ENCODE measurements around the gene CHST10. TPM values are rescaled to one million over a fixed set of nuclear protein-coding genes. Genes with fewer than 3 reads are reported as not detected.

CHST10 gene
- total RNA-seq, 1 experiment from 2014 or later = not detected

DNA sequence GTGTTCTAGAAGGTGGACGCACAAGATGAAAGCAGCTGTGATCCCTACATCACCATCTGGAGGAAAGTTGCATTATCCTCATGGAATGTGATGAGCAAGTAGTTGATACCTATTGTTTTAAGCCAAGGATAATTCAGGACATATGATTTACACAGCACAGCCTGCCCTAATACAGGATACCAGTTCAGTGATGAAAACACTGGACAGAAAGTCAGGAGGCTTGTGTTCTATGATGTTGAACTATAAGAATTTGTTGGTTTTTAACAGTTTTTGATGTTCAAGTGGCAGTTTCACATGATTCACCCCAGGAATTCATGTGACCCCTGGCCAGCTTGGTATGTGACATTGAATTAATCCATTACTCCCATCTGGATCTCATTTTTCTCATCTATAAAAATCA lies 6.2 kb upstream of the CHST10 start:
- BruUV-seq (replicated peaks) = no TSS peak

DNA sequence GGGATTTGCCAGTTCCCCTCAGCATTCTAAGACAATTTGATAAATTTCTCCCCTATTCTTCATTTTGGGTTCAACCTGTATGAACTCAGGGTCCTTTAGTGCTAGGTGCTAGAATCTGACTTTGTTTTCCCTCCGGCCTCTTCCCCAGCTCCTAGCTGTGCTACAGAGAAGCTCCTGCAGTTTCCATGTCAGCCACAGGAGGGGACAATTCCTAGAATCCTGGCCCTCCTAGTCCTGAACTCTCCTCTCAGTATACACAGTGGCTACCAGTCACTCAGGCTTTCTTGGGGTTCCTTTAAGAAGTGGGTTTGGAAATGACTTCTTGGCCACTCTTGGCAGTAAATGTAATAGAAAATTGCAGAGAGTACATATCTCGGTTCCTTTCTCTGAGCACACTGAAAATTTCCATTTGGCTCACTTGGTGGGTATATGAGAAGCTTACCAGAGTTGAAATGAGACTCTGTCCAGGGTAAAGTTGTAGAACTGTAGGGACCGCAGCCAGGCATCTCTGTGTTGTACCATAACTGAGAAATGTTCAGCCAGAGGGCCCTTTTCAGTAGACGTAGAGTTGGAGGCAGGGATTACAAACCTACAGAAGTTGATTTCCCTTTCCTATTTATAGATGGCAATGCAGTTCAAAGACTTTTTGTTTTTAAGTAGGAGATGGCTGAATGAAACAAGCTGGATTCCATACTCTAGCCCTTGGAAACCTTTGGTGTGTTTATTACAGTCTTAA lies 5.0 kb upstream of the CHST10 start:
- Histone ChIP-seq H3K27ac (no peak overlapping the region), H3K79me2 (ENCODE audit: low read depth) (no peaks in the 10 kb centered on the region), H3K9me2 (ENCODE audit: insufficient read depth) (no peaks in the 10 kb centered on the region), H3K4me2 (no peak overlapping the region), H3K27me3 (ENCODE audit: insufficient read depth, low read depth) (peaks cover 52% of the 10 kb centered on the region; the same call in 1 of the 2 replicates), H3K36me3 (ENCODE audit: low read depth) (no peaks in the 10 kb centered on the region), H2AFZ (no peak overlapping the region), H3K9me3 (ENCODE audit: insufficient read depth, low read depth) (no peaks in the 10 kb centered on the region), H3K4me1 (replicated peaks; ENCODE audit: insufficient read depth) (no peaks in the 10 kb centered on the region), H4K20me1 (ENCODE audit: insufficient read depth) (no peaks in the 10 kb centered on the region), H3F3A (ENCODE audit: insufficient read depth, low read depth) (no peaks in the 10 kb centered on the region), H3K4me3 (no peak overlapping the region)
- TF ChIP-seq EZH2 (IDR thresholded peaks at IDR 0.05; ENCODE audit: low read depth) = no peak
- TF ChIP-seq, protein P1, sequence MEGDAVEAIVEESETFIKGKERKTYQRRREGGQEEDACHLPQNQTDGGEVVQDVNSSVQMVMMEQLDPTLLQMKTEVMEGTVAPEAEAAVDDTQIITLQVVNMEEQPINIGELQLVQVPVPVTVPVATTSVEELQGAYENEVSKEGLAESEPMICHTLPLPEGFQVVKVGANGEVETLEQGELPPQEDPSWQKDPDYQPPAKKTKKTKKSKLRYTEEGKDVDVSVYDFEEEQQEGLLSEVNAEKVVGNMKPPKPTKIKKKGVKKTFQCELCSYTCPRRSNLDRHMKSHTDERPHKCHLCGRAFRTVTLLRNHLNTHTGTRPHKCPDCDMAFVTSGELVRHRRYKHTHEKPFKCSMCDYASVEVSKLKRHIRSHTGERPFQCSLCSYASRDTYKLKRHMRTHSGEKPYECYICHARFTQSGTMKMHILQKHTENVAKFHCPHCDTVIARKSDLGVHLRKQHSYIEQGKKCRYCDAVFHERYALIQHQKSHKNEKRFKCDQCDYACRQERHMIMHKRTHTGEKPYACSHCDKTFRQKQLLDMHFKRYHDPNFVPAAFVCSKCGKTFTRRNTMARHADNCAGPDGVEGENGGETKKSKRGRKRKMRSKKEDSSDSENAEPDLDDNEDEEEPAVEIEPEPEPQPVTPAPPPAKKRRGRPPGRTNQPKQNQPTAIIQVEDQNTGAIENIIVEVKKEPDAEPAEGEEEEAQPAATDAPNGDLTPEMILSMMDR (conservative IDR thresholded peaks at IDR 0.05) = peak; percentile 63
- ChIA-PET POLR2A (ENCODE audit: unreplicated experiment) (interaction anchor here (0.6 kb wide), 1 partner anchor 38 kb away, joined by 3 read pairs; no protein-coding TSS in a partner anchor), CTCF (no interaction called here)
- intact Hi-C loops (cut with micrococcal nuclease; ENCODE audit: unreplicated experiment) = no loop called here
- no TSS peak for BruUV-seq (replicated peaks)
- no peak for DNase-seq

More for the DNA sequence above, 6.2 kb upstream of the CHST10 start:
- intact Hi-C loops (cut with micrococcal nuclease; ENCODE audit: unreplicated experiment) = no loop called here
- no peaks in the 10 kb centered on the region for H3K79me2 ChIP-seq (ENCODE audit: low read depth)
- ChIA-PET POLR2A (ENCODE audit: unreplicated experiment) (no interaction called here), CTCF (no interaction called here)
- no peak for TF ChIP-seq EZH2 (IDR thresholded peaks at IDR 0.05; ENCODE audit: low read depth)
- TF ChIP-seq, protein P1 (conservative IDR thresholded peaks at IDR 0.05) = no peak
- no peaks in the 10 kb centered on the region for H3K36me3 ChIP-seq (ENCODE audit: low read depth)
- no peaks in the 10 kb centered on the region for H3K4me1 ChIP-seq (replicated peaks; ENCODE audit: insufficient read depth)
- no peaks in the 10 kb centered on the region; the same call in 1 of the 2 replicates for H3K9me2 ChIP-seq (ENCODE audit: insufficient read depth)
- H3K4me3 ChIP-seq = no peak overlapping the region
- H3K27ac ChIP-seq = no peak overlapping the region
- no peak overlapping the region for H2AFZ ChIP-seq
- H3K9me3 ChIP-seq (ENCODE audit: insufficient read depth, low read depth) = no peaks in the 10 kb centered on the region
- H3F3A ChIP-seq (ENCODE audit: insufficient read depth, low read depth) = no peaks in the 10 kb centered on the region
- peaks cover 50% of the 10 kb centered on the region; the same call in 1 of the 2 replicates for H3K27me3 ChIP-seq (ENCODE audit: insufficient read depth, low read depth)
- H4K20me1 ChIP-seq (ENCODE audit: insufficient read depth) = no peaks in the 10 kb centered on the region
- no peak for DNase-seq
- H3K4me2 ChIP-seq = no peak overlapping the region

DNA sequence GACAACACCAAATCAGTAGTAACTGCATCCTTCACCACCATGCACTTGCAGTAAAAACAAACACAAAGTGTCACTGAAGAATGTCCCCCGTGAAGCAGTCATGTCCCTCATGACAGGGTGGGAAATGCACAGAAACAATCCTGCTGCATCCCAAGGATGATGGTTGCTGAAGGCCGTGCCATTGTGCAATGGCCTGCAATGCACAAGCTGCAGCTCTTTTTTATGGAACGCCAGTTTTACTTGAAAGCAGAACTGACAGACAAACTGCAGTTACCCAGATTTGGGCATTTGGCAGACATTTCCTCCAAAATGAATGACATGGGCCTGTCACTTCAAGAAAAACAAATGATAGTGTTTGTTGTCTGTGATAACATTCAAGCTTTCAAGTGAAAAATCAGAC lies 2.4 kb upstream of the CHST10 start:
- H3K79me2 ChIP-seq (ENCODE audit: low read depth) = no peaks in the 10 kb centered on the region
- H4K20me1 ChIP-seq (ENCODE audit: insufficient read depth) = no peaks in the 10 kb centered on the region
- no peaks in the 10 kb centered on the region for H3K9me3 ChIP-seq (ENCODE audit: insufficient read depth, low read depth)
- H3K4me1 ChIP-seq (replicated peaks; ENCODE audit: insufficient read depth) = no peaks in the 10 kb centered on the region
- TF ChIP-seq, protein P1 (conservative IDR thresholded peaks at IDR 0.05) = no peak
- TF ChIP-seq EZH2 (IDR thresholded peaks at IDR 0.05; ENCODE audit: low read depth) = no peak
- ChIA-PET POLR2A (ENCODE audit: unreplicated experiment) (no interaction called here), CTCF (no interaction called here)
- H2AFZ ChIP-seq = no peak overlapping the region
- H3K9me2 ChIP-seq (ENCODE audit: insufficient read depth) = no peaks in the 10 kb centered on the region
- H3K4me3 ChIP-seq = no peak overlapping the region
- no peak for DNase-seq
- intact Hi-C loops (cut with micrococcal nuclease; ENCODE audit: unreplicated experiment) = no loop called here
- BruUV-seq (replicated peaks) = no TSS peak
- H3K27ac ChIP-seq = no peak overlapping the region
- H3K27me3 ChIP-seq (ENCODE audit: insufficient read depth, low read depth) = peaks cover 50% of the 10 kb centered on the region
- H3F3A ChIP-seq (ENCODE audit: insufficient read depth, low read depth) = no peaks in the 10 kb centered on the region
- no peaks in the 10 kb centered on the region for H3K36me3 ChIP-seq (ENCODE audit: low read depth)
- H3K4me2 ChIP-seq = no peak overlapping the region
